Uterus (tissue), 2 donors: Measurements from ENCODE around the gene RRAS.

Experiments
- CTCF ChIP-seq, 4 experiments: fragments of 200-600 bp in 2 of 4; fragments of 450-650 bp in 2 of 4; sonication (generic) in 2 of 4; IDR thresholded peaks; one replicate each; pipeline ENCODE4 v1.5.1; 2016 to 2019; ENCODE audit warnings: antibody characterized with exemption in 4 of 4, mild to moderate bottlenecking in 2 of 4, moderate library complexity in 1 of 4
- POLR2A ChIP-seq, 2 donors: fragments of 450-650 bp; IDR thresholded peaks; one replicate each; pipeline ENCODE4 v1.6.1; 2016; ENCODE audit warnings: antibody characterized with exemption in 2 of 2, mild to moderate bottlenecking in 1 of 2, moderate library complexity in 1 of 2

DNA sequence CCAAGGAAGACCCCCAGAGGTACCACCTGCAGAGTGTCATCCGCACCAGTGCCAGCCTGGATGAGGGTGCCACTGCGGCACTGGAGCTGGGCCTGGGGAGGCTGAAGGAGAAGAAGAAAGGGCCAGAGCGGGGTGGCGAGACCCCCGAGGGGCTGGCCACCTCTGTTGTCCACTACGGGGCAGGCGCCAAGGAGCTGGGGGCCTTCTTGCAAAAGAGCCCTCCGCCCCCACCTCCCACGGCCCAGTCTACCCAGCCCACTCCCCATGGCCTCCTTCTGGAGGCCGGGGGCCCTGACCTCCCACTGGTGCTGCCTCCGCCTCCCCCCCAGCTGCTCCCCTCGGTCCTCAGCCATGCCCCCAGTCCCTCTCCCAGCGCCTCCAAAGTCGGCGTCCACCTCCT is 43.5 kb downstream of the RRAS start:
- TF ChIP-seq POLR2A (IDR thresholded peaks at IDR 0.05): no peak
- no peak for TF ChIP-seq CTCF (IDR thresholded peaks at IDR 0.05)
